NCI-H1105 treated with DMSO at 0.1 percent for 48 hours (cell line): ENCODE results near the gene RAB10.
"Not testable (repeated sequence)": the region's sequence is repeated elsewhere in the genome, so short reads cannot be mapped to it uniquely, and the experiment has no call there.

Experiments
- DNase-seq: peaks from one replicate; lab custom pipeline; 2025; lab: John Stamatoyannopoulos, UW

The RAB10 gene

DNA sequence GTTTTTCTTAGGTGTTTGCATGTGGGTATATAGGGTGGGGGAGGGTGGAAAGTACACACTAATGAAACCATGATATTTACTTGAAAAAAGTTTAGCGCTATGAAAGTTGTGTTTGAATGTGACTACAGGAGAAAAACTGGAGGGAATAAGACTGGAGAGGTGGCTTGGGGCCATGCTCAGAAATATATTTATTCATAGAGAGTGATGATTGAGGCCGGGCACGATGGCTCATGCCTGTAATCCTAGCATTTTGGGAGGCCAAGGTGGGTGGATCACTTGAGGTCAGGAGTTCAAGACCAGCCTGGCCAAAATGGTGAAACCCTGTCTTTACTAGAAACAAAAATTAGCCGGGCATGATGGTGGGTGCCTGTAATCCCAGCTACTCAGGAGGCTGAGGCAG, 55.0 kb downstream of the RAB10 start:
- DNase-seq = not testable (repeated sequence)

DNA sequence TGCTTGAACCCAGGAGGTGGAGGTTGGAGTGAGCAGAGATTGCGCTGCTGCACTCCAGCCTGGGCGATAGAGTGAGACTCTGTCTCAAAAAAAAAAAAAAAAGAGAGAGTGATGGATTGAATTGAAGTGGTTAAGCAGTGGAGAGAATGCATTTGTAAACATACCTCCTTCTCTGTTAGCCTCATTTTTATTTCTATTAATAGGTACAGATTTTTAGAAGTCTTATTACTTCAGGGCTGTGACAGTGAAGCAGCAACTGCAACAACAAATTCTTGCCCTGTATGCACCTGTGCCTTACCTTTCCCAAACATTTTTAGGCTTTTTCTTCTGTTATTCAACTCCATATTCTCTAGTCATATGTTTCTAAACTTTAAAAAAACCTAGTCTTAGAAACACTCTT, 55.5 kb downstream of the RAB10 start:
- DNase-seq = no peak

DNA sequence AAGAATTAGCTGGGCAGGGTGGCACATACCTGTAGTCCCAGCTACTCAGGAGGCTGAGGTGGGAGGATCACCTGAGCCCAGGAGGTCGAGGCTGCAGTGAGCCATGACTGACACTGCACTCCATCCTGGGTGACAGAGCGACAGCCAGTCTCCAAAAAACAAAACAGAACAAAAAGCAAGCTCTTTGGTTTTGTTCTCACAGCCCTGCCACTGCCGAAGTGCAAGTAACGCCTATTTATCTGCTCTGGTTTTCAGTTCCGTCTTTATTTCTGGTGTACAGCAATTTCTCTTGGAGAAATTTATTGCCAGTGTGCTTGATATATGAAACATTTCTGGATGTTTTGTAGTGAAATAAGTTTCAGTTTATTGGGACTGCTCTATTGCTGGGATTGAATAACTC, 61.9 kb downstream of the RAB10 start:
- no peak for DNase-seq

GRCh38 chr2:26099933-26100332, 66.0 kb downstream of the RAB10 start:
- no peak for DNase-seq

GRCh38 chr2:26100384-26100783, 66.5 kb downstream of the RAB10 start:
- no peak for DNase-seq

DNA sequence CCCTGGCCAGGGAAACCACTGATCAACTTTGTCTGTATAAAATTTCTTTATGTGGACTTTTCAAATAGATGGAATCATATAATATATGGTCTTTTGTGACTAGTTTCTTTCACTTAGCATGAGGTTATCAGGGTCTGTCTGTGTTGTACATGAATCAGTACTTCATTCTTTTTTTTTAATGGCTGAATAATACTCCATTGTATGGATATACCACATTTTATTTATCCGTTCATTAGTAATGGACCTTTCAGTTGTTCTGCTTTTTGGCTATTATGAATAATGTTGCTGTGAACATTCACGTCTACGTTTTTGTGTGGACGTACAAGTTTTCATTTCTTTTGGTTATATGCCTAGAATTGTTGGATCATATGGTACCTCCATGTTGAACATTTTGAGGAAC, 69.9 kb downstream of the RAB10 start:
- no peak for DNase-seq

DNA sequence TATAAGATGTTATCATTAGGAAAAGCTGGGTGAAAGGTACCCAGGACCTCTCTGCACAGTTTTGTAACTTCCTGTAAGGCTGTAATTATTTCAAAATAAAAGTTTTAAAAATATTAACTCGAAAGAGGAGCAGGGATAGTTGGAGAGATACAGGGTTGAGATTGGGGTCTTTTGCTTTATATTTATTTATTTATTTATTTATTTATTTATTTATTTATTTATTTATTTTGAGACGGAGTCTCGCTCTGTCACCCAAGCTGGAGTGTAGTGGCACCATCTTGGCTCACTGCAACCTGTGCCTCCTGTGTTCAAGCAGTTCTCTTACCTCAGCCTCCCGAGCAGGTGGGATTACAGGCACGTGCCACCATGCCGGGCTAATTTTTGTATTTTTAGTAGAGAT, 74.8 kb downstream of the RAB10 start:
- not testable (repeated sequence) for DNase-seq

GRCh38 chr2:26112201-26112600, 78.3 kb downstream of the RAB10 start:
- no peak for DNase-seq

GRCh38 chr2:26114151-26114550, 80.3 kb downstream of the RAB10 start:
- DNase-seq = no peak

DNA sequence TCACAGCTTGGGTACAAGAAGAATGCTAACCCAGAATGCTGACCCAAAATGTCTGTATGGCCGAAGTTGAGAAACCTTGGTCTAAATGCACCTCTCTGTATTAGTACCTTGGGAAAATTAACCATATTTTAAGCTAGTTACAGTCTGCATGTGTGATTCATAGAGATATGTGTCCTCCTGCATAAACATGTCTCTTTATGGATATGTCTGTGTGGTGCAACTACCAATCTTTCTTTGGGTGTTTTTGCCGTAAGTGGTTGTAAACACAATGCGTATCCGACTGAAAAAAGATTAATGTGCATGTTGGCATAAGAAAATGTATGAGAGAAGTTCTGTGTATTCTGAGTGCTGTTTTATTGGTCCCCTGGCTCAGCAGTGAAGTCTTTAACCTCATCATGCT, 84.8 kb downstream of the RAB10 start:
- no peak for DNase-seq

- DNase-seq = no peak
Measured at GRCh38 chr2:26119521-26119920, 85.6 kb downstream of the RAB10 start.

DNA sequence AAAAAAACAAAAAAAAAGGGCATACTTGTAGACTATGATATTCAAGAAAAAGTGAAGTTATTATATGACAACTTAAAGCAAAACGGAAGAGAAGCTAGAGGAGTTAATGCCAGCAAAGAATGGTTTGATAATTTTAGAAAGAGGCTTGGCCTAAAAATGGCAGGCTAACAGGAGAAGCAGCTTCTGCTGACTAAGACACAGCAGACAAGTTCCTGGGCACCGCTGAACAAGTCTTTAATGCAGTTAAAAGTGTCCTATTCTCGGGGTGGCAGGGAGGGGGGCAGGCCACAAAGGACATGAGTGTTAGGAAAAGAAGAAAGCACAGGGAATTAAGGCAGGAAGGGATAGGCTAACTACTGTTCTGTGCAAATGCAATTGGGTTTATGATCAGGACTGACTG, 88.7 kb downstream of the RAB10 start:
- no peak for DNase-seq

- DNase-seq = no peak
Measured at GRCh38 chr2:26123426-26123825, 89.5 kb downstream of the RAB10 start.

DNA sequence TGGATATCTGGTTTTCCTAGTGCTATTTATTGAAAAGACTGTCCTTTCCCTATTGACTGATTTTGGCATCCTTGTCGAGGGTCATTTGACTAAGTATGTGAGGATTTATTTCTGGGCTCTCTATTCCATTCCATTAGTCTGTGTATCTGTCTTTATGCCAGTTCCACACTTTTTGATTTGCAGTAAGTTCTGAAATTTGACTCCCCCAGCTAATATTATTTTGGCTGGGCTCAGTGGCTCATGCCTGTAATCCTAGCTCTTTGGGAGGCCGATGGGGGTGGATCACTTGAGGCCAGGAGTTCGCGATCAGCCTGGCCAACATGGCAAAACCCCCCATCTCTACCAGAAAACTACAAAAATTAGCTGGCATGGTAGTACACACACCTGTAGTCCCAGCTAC, 92.2 kb downstream of the RAB10 start:
- no peak for DNase-seq

DNA sequence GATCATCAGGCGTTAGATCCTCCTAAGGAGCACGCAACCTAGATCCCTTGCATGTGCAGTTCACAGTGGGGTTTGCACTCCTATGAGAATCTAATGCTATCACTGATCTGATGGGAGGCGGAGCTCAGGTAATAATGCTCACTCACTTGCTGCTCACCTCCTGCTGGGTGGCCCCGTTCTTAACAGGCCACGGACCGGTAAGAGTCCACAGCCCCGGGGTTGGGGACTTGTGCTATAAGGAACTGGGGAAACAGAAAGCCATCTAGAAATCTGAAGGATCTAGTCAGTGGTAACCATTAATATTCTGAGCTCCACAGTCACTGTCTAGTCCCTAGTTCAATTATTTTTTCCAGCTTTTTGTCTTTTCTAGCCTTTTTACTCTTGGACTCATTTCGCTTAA, 94.3 kb downstream of the RAB10 start:
- no peak for DNase-seq

GRCh38 chr2:26130763-26131162, 96.9 kb downstream of the RAB10 start:
- no peak for DNase-seq

DNA sequence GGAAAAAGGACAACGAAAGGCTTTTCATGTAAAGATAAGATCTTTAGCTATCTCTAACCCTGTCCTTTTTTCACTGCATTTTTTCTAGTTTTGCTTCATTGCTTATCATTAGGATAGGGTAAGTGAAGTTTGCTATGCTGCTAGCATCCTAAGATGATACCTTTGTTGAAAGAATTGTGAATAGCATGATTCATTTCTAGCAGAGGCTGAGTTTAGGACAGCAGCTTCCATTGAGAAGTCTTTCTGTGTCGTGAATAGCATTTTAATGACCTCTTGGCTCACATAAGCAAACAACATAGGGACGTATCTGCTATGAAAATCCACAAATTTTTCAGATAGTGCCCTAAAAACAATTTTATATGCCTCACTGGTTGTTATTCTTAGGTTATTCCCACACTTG, 102.6 kb downstream of the RAB10 start:
- no peak for DNase-seq

DNA sequence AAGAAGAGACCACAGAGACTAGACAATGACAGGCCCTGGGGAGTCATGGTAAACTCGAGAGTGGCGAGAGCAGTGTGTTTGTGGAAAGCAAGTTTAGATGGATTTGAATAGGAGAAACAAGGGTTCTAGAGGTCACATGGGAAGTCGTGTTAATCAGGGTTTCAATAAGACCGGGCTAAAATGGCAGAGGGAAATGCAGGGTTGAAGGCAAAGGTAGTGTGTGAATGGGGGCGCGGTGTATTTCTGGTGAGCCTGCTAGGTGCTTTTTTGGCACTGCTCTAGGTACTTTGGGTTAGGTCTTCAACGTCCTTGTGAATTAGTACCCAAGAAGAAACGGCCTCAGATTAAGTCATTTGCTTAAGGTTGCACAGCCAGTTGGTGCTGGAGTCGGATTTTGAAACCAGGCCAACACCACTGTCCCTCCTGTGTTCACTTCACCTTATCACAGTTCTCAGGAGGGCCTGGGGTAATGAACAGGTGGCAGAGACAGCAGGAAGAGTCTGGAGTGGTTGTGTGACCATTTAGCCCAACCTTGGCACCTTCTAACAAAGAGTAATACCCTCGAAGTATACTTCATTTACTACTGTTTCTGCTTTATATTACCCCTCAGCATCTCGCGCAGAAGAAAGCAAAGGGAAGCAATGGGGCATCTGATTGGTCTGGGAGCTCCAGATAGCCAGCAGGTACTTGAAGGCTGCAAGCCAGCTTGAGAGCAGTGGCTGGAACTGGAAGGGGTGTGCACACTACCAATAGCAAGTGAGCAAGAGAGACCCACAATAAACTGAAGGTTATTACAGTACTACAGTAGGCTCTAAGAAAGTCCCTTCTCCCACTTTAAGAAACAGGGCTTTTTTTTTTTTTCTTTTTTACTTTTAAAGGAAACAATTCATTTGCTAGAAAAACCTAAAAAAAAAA, 105.6 kb downstream of the RAB10 start:
- no peak for DNase-seq

- no peak for DNase-seq
Measured at GRCh38 chr2:26141145-26141769, 107.4 kb downstream of the RAB10 start.

DNA sequence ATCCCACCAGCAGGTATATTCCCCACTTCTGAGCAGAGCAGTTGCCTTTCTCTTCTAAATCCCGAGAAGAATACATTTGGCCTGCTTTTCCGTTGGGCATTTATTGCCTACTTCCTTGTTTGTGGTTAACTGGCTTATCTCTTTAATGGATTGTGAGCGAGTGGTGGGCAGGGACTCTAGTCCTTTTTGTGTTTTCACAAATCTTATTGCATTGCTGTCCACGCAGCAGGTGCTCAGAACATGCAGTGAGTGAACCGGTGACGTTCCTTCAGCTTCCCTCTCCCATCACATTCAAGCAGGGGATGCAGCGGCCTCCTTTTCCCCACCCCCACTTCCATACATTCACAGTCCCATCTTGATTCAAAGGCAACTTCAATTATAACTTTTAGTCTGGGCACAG, 110.1 kb downstream of the RAB10 start:
- no peak for DNase-seq

DNA sequence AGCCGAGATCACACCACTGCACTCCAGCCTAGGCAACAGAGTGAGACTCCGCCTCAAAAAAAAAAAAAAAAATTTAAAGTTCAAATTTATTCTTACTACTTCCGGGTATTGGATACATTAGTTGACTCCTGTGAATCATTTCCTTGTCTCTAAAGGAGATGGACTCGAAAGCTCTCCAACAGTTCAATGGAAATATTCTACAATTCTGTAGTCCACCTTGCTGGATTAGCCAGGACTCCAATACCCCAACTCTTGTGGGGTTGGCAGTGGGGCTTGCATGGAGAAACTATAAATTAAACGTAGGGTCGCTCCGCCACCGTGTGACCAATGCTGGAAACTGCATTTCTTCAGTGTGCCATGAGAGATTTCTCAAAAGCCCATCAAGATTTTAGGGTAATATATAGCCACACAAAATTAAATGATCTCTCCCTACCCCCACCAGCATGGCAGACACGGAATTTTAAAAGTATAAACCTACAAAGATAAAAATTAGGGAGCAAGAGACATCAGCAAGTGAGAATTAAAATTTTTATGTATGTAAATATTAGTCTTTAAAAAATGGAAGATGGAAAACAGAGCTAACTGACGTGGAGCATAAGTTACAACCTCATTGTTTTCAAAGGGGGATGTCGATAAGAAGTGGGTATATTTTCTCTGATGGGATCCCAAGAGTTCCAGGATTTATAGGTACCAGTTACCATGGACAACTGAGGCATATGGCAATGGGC, 111.2 kb downstream of the RAB10 start:
- peak; percentile 58 for DNase-seq

DNA sequence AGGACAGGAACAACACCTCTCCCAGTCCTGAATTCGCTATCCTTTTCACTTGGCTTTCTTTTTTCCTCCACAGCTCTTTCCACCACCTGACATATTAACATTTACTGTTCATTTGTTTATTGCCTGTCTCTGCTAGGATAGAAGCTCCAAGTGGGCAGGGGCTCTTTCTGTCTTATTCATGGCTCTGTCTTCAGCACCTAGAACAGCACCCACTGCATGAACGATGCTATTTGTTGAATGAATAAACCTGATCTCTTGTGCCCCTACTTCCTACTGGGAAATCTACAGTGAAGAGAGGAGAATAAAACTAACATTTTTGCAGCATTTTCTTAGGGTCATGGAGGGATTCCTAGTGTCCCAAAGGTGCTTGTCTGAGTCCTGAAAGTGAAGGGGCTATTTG, 114.6 kb downstream of the RAB10 start:
- no peak for DNase-seq

DNA sequence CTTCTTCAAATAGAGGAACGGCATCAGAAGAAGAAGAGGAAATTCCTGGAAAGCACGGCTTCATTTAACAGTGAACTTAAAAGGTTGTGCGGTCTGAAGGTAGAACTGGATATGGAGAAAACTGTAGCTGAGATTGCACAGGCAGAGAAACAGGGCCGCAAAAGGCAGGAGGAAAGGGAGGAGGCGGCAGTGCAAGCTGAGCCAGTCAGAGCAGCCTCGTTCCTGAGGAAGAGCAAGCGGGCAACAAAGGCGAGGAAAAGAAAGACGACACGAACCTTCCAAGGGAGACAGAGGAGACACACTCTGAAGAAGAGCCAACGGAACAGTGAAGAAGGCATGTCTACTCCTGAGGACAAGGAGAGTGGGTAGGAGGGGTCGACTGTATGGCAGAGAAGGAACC, 116.4 kb downstream of the RAB10 start:
- no peak for DNase-seq
